Neural cell (in vitro differentiated cells): ENCODE data around the gene DOK6.

Source experiments
- EZH2 ChIP-seq: fragments of 200-600, 300-800 bp; shearing (Covaris generic), sonication (generic); IDR thresholded peaks from 2 replicates; pipeline ENCODE4 v1.6.1; 2014; ENCODE audit warnings: antibody characterized with exemption, low read length, borderline replicate concordance, mild to moderate bottlenecking; ENCODE audit not compliant: insufficient read depth, poor library complexity, severe bottlenecking
- REST ChIP-seq: IDR thresholded peaks from 2 replicates; pipeline ENCODE4 v1.6.1; 2012; ENCODE audit warnings: borderline replicate concordance
- TF ChIP-seq, protein P1 (sequence below): fragments of 450-650 bp; IDR thresholded peaks from 2 replicates; pipeline ENCODE4 v1.5.1; 2014; ENCODE audit warnings: antibody characterized with exemption, mild to moderate bottlenecking, moderate library complexity; ENCODE audit not compliant: poor library complexity, severe bottlenecking

DNA sequence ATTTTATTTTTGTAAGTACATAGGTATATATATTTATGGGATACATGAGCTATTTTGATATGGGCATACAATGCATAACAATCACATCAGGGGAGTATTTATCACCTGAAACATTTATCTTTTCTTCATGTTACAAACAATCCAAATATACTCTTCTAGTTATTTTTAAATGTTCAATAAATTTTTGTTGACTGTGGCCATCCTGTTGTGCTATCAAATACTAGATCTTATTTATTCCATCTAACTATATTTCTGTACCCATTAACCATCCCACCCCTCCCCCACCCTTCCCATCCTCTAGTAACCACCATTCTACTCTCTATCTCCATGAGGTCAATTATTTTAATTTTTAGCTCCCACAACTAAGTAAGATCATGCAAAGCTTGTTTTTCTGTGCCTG, 390.0 kb downstream of the DOK6 start:
- no peak for TF ChIP-seq REST
- TF ChIP-seq, protein P1, sequence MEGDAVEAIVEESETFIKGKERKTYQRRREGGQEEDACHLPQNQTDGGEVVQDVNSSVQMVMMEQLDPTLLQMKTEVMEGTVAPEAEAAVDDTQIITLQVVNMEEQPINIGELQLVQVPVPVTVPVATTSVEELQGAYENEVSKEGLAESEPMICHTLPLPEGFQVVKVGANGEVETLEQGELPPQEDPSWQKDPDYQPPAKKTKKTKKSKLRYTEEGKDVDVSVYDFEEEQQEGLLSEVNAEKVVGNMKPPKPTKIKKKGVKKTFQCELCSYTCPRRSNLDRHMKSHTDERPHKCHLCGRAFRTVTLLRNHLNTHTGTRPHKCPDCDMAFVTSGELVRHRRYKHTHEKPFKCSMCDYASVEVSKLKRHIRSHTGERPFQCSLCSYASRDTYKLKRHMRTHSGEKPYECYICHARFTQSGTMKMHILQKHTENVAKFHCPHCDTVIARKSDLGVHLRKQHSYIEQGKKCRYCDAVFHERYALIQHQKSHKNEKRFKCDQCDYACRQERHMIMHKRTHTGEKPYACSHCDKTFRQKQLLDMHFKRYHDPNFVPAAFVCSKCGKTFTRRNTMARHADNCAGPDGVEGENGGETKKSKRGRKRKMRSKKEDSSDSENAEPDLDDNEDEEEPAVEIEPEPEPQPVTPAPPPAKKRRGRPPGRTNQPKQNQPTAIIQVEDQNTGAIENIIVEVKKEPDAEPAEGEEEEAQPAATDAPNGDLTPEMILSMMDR, result no peak
- TF ChIP-seq EZH2, result no peak
